ENCODE data around the gene RTEL1.

Gene RTEL1

DNA sequence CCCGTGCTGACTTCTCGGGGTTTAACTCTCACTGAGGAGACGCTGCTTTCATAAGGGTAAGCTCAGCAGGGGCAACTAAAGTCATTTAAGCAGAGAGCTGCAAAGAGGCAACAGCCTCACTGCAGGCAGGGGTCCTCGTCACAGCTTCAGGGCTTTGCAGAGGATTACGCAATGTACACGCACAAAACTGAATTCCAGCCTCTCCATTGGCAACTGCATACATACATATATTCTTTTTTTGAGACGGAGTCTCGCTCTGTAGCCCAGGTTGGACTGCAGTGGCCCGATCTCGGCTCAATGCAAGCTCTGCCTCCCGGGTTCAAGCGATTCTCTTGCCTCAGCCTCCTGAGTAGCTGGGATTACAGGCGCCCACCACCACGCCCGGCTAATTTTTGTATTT, 33.6 kb upstream of the RTEL1 start (continued):
- TF ChIP-seq, protein P1, sequence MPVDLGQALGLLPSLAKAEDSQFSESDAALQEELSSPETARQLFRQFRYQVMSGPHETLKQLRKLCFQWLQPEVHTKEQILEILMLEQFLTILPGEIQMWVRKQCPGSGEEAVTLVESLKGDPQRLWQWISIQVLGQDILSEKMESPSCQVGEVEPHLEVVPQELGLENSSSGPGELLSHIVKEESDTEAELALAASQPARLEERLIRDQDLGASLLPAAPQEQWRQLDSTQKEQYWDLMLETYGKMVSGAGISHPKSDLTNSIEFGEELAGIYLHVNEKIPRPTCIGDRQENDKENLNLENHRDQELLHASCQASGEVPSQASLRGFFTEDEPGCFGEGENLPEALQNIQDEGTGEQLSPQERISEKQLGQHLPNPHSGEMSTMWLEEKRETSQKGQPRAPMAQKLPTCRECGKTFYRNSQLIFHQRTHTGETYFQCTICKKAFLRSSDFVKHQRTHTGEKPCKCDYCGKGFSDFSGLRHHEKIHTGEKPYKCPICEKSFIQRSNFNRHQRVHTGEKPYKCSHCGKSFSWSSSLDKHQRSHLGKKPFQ (tag by site-specific recombination; IDR thresholded peaks at IDR 0.05), result no peak
- TF ChIP-seq BCL11B (tag by site-specific recombination; IDR thresholded peaks at IDR 0.05; ENCODE audit: low read depth) (no peak), ZNF423 (tag by site-specific recombination; IDR thresholded peaks at IDR 0.05) (0 out of 2 replicates have a peak, but pooled peaks have one; percentile 20), TRIM28 (IDR thresholded peaks at IDR 0.05; ENCODE audit: borderline replicate concordance, low read length) (no peak), ZNF404 (tag by site-specific recombination; IDR thresholded peaks at IDR 0.05) (no peak), ZNF248 (tag by site-specific recombination; IDR thresholded peaks at IDR 0.05) (no peak), ZSCAN16 (tag by site-specific recombination; IDR thresholded peaks at IDR 0.05) (no peak), ZBTB8A (tag by site-specific recombination; IDR thresholded peaks at IDR 0.05) (peak; percentile 77), ZNF544 (tag by site-specific recombination; IDR thresholded peaks at IDR 0.05) (no peak), ZFP3 (tag by site-specific recombination; IDR thresholded peaks at IDR 0.05; ENCODE audit: low read depth) (no peak), ZNF341 (tag by site-specific recombination; IDR thresholded peaks at IDR 0.05; ENCODE audit: low read depth) (peak; percentile 17; the same call in 1 of the 2 replicates), ZNF121 (tag by site-specific recombination; IDR thresholded peaks at IDR 0.05) (no peak), ZNF394 (tag by site-specific recombination; IDR thresholded peaks at IDR 0.05; ENCODE audit: borderline replicate concordance) (no peak), GLIS1 (tag by site-specific recombination; IDR thresholded peaks at IDR 0.05) (no peak), ZNF654 (tag by site-specific recombination; IDR thresholded peaks at IDR 0.05; ENCODE audit: low read depth) (no peak), ZNF843 (tag by site-specific recombination; IDR thresholded peaks at IDR 0.05) (no peak), ZNF416 (tag by site-specific recombination; IDR thresholded peaks at IDR 0.05) (no peak), ZBTB1 (tag by site-specific recombination; IDR thresholded peaks at IDR 0.05) (no peak), BCL11A (tag by site-specific recombination; IDR thresholded peaks at IDR 0.05; ENCODE audit: low read depth) (no peak), ZNF133 (tag by site-specific recombination; IDR thresholded peaks at IDR 0.05) (no peak), SETDB1 (IDR thresholded peaks at IDR 0.05; ENCODE audit: insufficient read length, low read length) (no peak), ZFHX2 (tag by site-specific recombination; conservative IDR thresholded peaks at IDR 0.05) (no peak), ZNF140 (tag by site-specific recombination; IDR thresholded peaks at IDR 0.05) (no peak)
- TF ChIP-seq, protein P2, sequence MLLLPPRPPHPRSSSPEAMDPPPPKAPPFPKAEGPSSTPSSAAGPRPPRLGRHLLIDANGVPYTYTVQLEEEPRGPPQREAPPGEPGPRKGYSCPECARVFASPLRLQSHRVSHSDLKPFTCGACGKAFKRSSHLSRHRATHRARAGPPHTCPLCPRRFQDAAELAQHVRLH (tag by site-specific recombination; IDR thresholded peaks at IDR 0.05), result no peak
- TF ChIP-seq, protein P3, sequence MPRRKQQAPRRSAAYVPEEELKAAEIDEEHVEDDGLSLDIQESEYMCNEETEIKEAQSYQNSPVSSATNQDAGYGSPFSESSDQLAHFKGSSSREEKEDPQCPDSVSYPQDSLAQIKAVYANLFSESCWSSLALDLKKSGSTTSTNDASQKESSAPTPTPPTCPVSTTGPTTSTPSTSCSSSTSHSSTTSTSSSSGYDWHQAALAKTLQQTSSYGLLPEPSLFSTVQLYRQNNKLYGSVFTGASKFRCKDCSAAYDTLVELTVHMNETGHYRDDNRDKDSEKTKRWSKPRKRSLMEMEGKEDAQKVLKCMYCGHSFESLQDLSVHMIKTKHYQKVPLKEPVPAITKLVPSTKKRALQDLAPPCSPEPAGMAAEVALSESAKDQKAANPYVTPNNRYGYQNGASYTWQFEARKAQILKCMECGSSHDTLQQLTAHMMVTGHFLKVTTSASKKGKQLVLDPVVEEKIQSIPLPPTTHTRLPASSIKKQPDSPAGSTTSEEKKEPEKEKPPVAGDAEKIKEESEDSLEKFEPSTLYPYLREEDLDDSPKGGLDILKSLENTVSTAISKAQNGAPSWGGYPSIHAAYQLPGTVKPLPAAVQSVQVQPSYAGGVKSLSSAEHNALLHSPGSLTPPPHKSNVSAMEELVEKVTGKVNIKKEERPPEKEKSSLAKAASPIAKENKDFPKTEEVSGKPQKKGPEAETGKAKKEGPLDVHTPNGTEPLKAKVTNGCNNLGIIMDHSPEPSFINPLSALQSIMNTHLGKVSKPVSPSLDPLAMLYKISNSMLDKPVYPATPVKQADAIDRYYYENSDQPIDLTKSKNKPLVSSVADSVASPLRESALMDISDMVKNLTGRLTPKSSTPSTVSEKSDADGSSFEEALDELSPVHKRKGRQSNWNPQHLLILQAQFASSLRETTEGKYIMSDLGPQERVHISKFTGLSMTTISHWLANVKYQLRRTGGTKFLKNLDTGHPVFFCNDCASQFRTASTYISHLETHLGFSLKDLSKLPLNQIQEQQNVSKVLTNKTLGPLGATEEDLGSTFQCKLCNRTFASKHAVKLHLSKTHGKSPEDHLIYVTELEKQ (tag by site-specific recombination; IDR thresholded peaks at IDR 0.05; ENCODE audit: borderline replicate concordance), result no peak
- TF ChIP-seq, protein P4, sequence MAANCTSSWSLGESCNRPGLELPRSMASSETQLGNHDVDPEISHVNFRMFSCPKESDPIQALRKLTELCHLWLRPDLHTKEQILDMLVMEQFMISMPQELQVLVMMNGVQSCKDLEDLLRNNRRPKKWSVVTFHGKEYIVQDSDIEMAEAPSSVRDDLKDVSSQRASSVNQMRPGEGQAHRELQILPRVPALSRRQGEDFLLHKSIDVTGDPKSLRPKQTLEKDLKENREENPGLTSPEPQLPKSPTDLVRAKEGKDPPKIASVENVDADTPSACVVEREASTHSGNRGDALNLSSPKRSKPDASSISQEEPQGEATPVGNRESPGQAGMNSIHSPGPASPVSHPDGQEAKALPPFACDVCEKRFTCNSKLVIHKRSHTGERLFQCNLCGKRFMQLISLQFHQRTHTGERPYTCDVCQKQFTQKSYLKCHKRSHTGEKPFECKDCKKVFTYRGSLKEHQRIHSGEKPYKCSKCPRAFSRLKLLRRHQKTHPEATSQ (tag by site-specific recombination; IDR thresholded peaks at IDR 0.05), result no peak
- TF ChIP-seq, protein P5, sequence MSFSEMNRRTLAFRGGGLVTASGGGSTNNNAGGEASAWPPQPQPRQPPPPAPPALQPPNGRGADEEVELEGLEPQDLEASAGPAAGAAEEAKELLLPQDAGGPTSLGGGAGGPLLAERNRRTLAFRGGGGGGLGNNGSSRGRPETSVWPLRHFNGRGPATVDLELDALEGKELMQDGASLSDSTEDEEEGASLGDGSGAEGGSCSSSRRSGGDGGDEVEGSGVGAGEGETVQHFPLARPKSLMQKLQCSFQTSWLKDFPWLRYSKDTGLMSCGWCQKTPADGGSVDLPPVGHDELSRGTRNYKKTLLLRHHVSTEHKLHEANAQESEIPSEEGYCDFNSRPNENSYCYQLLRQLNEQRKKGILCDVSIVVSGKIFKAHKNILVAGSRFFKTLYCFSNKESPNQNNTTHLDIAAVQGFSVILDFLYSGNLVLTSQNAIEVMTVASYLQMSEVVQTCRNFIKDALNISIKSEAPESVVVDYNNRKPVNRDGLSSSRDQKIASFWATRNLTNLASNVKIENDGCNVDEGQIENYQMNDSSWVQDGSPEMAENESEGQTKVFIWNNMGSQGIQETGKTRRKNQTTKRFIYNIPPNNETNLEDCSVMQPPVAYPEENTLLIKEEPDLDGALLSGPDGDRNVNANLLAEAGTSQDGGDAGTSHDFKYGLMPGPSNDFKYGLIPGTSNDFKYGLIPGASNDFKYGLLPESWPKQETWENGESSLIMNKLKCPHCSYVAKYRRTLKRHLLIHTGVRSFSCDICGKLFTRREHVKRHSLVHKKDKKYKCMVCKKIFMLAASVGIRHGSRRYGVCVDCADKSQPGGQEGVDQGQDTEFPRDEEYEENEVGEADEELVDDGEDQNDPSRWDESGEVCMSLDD (tag by site-specific recombination; IDR thresholded peaks at IDR 0.05), result no peak

Measured in HEK293 (cell line).